T-helper 1 cell (primary cell): Measurements from ENCODE around the gene PBX1.

Source experiments
- DNase-seq, 5 donors: peaks; one replicate each; pipeline ENCODE4 v3.0.0-alpha.2; 2012 to 2020

PBX1 gene

GRCh38 chr1:164764333-164764732 is 205.3 kb downstream of the PBX1 start:
- no peak for DNase-seq

DNA sequence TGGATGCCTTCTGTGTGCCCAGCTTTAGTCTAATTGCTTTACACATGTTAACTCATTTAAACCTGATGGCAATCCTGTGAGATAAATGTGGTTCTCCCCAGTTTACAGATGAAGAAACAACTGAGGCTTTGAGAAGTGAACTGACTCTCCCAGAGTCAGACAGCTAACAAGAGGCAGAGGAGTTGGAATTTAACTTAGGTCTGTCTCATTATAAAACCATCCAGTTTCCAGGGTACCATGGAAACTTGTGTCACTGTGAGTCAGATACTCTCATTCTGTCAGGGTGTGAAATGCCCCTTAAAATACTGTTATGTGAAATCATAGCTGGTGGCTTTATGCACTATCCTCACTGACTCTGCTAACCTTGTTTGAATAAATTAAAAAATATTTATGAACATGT is 206.6 kb downstream of the PBX1 start:
- no peak for DNase-seq

DNA sequence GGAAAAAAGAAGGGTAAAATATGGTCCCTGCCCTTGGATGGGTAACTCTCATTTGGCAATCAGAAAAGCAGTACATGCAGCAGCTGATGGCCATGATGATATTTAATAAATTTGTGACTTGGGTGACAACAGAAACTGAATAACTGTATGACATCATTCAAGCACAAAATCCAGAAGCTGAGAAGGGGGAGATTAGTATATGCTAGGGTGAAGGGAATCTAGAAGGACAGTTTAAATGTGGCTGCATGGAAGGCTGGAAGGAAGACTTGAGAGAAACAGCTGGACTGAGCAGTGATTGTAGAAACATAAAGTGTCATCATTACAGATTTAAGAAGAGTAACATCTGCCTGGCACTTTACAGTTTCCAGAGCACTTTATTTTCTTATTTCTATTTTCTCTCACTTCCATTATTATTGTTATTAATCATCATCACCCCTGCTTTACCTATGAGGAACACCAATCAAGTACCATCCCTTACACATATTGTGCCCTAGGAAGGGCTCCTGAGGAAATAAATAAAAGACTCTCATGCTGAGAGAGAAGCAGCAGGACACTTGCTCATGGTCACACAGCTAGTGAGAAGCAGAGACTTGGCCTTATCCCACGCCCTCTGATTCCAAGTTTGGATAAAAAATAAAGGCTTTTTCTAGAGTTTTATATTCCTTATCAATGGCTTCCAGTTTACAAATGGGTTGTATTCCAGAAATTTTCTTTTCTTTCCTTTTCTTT is 207.2 kb downstream of the PBX1 start:
- DNase-seq, result no peak

DNA sequence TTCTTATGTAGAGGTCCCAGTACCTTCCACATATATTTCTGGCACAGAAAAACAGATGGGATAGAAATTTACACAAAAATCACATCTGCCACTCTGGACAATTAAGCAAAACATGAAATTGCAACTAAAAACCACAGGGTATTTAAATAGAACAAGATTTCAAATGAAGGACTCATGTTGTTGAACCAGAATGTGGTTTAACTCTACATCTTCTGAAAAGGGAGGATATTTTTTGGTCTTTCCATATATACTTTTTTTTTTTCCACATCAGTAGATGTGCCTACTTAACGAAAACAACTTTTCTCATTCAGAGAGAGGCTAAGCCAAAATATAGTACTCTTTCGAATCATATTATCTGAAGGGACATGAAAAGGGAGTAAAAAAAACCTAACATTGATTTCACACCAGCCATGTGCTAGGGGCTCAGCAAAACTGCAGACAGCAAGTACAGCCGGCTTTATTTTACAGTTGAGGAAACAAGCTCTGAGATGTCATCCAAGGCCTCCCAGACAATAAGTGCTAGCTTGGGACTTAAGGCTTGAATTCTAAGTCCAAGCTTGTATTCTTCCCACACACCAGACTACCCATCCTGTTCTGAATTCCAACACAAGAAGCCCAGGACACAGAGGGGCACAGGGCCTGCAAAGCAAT is 208.9 kb downstream of the PBX1 start:
- DNase-seq, result no peak

GRCh38 chr1:164768619-164769018 is 209.6 kb downstream of the PBX1 start:
- no peak for DNase-seq

DNA sequence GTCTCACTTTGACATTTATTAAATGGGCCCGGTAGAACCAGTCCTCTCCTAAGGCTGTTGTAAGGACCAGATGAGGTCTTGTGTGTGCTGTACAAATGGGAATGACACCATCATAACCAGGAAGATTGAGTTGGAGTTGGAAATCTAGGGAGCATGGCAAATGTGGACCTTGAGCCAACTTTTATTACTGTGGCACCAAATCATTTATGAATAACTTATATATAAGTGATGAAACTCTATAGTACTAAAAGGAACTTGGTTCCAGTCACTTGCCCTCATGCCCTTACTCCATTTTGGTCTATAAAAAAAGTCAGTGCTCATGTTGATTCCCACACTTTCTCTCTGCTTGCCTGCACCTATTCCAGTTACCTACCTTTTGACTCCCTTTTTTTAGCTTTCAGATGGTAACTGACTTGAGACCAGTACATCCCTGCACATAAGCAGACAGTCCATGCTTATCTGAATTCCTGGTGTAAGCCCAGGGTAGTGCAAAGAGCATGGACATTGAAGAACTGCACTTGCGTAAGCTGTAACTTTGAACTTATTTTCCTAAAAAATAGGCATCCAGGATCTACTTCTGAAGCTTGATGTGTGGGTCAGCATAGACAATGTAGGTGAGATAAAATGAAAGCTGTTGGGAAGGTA is 210.6 kb downstream of the PBX1 start:
- no peak for DNase-seq

DNA sequence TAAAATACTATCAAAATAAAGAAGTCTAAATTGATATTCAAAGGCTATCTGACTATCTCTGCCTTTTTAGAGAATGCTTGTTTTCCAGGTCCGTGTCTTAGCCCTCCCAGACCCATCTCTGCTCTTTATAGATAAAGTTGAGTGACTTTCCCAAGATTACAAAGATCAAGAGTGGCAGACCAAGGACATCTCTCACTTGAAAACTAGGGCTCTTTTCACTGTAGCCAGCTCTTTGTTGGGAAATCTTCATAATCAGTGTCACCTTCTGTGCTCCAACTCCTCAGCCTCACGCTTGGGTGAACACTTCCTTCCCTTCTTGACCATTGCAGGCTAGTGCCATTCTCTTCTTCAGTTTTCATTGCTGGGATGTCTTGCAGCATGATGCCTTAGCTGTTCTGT is 211.1 kb downstream of the PBX1 start:
- no peak for DNase-seq

GRCh38 chr1:164771041-164771618 is 212.1 kb downstream of the PBX1 start:
- DNase-seq, result no peak

DNA sequence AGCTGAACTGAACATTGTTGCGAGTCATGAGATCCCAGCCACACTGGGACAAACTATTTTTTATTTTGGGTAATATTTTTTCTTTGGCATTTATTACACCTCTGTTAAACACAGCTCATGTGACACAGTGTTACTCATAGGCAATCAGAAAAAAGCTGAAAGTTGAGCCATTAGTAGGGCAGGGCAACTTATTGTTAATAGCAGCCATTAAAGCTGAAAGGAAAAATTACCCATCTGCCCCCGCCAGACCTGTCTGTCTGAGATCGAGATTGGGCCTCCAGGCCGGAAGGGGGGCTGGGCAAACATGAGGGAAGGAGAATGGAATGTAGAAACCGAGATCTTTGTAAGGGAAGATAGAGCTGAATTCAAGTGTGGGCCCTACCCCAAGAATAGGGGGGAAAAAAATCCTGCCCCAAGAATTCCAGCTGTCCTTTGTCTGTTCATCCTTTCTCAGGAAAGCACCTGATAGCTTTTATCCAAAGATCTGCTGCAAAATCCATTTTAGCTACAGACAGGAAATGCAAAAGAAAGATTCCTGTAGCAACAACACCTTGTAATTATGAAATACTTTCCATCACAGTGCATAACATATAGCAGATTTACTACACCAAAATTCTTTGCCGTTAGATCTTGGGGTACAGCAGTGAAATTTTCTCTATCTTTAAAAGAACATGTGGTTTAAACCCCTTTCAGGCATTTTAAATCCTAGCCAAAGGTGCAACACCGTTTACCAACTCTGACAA is 212.8 kb downstream of the PBX1 start:
- DNase-seq, result no peak

GRCh38 chr1:164772635-164773034 is 213.7 kb downstream of the PBX1 start:
- DNase-seq, result no peak

GRCh38 chr1:164773102-164773501 is 214.1 kb downstream of the PBX1 start:
- no peak for DNase-seq

DNA sequence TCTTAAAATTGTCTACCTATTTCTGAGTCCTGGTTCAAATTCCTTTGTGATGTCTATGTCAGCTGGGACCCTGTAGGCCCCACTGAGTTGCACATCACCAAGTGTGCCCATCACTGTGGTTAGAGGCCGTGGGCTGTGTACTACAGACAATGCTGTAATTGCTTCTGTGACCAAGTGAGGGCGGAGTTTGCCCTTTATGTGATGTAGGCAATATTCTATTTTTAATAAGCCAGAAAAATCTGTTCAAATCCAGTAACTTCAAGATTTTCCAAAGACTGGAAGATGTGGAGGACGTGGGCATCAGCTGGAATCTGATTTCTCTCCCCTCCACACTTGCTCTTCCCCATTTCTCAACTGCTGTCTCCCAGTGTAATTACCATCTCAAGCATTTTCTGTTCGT is 215.4 kb downstream of the PBX1 start:
- DNase-seq, result no peak

DNA sequence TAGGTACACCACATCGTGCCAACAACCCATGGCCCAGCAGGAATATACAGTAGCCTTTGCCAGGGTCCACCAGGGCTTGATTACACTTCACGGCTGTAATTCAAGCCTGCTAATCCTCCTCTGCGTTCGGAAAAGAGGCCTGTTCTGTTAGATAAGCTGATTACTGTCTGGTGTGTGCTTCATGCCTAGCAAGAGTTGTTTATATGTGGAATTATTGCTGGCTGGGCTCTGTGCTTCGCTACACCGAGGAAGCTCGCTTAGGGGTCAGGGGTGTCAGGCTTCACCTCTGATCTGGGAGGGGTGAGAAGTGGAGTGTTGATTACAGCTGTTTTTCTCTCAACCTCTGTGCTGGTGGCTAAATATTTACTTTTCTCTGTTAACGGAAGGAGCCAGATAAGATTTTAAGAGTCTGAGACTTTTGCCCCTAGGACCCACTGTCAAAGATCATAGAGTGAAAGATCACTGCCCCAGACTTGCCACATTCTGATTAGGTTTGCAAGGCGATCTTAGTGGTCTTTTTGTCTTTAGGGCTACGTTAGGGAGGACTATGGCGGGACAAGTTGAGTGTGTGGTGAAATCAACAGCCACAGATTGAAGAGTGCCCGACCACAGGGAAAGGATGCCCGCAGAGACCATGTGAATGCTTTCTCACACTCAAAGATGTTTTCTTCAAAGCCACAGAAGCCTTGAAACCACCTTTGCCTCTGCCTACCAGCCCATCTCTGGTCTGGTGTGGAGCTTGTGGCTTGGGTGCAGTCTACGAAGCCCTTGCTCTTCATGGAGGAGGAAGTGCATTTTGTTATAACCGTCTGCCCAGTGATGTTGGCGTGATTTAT is 216.1 kb downstream of the PBX1 start:
- DNase-seq, result no peak

GRCh38 chr1:164777518-164777917 is 218.5 kb downstream of the PBX1 start:
- no peak for DNase-seq

DNA sequence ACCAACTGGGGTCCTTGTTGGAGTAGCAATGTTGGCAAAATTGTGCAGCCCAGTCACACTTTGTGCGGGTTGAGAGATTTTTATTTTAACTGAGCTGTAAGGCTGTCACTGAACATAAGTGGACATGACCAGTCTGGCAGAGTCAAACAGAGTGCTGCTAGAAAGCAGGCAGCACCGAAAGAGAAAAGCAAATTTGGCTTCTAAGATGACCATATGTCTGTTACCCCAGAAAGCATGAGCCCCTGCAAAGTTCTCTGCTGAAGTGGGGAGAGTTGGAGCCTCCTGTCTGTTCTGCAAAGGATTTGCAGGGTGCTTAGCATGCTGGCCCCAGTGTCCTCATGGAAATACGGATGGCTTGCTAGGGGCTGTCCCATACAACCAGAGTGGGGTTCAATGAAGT is 220.4 kb downstream of the PBX1 start:
- no peak for DNase-seq

DNA sequence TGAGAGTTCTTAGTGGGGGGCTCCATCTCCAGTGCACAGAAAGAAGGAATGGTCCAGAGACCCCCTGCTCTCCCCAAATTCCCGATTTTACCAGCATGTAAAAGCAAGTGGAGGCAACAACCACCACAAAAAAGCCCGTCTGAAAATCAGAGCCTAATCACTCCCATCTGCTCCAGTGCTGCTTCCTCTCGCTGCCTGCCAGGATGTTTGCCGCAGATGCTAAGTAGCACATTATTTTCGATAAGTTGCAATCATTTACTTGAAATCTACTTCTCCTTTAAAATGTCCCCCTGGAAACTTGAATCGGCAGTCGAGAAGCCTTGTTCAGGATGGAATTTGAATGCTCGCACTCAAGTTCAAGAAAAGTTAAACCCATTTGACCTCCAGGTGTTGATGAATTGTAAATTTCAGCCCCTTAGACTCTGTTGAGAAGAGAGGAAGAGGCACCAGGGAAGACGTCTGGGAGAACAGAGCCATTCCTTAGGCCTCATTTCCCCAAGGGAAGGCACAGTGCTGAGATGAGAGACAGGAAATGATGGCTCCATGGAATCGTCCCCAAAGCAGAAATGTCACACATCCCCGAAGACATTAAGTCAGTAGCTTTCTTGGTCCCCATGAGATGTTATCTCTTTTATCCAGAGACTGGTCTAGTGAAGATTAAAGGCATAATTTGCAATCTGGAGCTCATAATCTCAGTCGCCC is 221.3 kb downstream of the PBX1 start:
- no peak for DNase-seq

GRCh38 chr1:164780863-164781262 is 221.9 kb downstream of the PBX1 start:
- no peak for DNase-seq

GRCh38 chr1:164781972-164782371 is 223.0 kb downstream of the PBX1 start:
- no peak for DNase-seq

DNA sequence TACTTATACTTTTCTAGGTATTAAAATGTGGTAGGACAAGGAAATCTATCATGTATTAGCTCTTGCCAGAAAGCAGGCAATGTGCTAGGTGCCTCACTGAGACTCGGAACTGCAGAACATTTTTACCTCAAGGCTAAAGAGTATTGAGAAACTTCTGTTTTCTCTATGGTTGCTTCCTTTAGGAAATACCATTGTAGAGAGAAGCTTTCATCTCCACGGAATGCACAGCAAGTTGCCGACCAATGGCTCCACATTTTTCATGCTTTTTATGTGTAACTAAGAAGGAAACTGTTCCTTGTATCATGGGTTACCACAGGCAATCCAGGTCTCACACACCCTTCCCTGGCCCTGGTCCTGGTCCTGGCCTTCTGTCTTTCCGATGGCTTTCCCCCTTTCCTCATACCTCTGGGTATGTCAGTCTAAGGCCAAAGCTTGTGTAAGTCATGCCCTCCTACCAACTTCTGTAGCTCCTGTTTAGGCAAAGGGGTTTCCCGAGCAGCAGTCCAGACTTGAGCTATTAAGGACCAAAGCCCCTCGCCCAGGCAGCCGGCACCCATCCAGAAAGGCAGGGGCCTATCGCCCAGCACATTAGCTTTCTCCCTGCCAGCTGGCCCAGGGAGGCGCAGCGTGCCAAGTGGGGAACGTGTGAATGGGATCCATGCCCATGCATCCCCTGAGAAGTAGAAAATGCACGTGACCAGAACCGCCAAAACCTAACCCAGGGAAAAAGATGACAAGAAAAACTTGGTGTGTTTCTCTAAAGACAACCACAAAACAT is 225.0 kb downstream of the PBX1 start:
- DNase-seq, result no peak

GRCh38 chr1:164784960-164785359 is 226.0 kb downstream of the PBX1 start:
- no peak for DNase-seq
